GM12892 (cell line): ENCODE results near the gene SYN1.

Experiments
- DNase-seq: peaks from one replicate; pipeline ENCODE4 v3.0.0; 2011; ENCODE audit not compliant: insufficient read length
- FAIRE-seq: peaks from 2 replicates; lab custom pipeline; 2011; peaks lifted over from hg19 to GRCh38; lab: Jason Lieb, UNC
- POLR2A ChIP-seq: IDR thresholded peaks from 2 replicates; pipeline ENCODE4 v1.6.1; 2011; ENCODE audit warnings: low read depth, low read length, control low read depth
- POLR2AphosphoS5 ChIP-seq: IDR thresholded peaks from 2 replicates; pipeline ENCODE4 v1.6.1; 2011; ENCODE audit warnings: low read depth, low read length, control low read depth
- TAF1 ChIP-seq: IDR thresholded peaks from 2 replicates; pipeline ENCODE4 v1.6.1; 2011; ENCODE audit warnings: low read depth, mild to moderate bottlenecking, control low read depth, low read length, borderline replicate concordance

Gene SYN1

GRCh38 chrX:47576021-47576898 is 43.4 kb downstream of the SYN1 start:
- DNase-seq (no peak), FAIRE-seq (no peak)
- TF ChIP-seq POLR2A: no peak
- TF ChIP-seq POLR2AphosphoS5: no peak
- TF ChIP-seq TAF1: no peak

- DNase-seq (no peak), FAIRE-seq (no peak)
- TF ChIP-seq TAF1 (no peak), POLR2AphosphoS5 (no peak), POLR2A (no peak)
Measured at GRCh38 chrX:47574547-47575301, 44.9 kb downstream of the SYN1 start.

- no peak for DNase-seq
- FAIRE-seq: no peak
- TF ChIP-seq TAF1: no peak
- no peak for TF ChIP-seq POLR2AphosphoS5
- no peak for TF ChIP-seq POLR2A
Measured at GRCh38 chrX:47574076-47574546, 45.5 kb downstream of the SYN1 start.

GRCh38 chrX:47573341-47574075 is 46.1 kb downstream of the SYN1 start:
- DNase-seq (no peak), FAIRE-seq (no peak)
- TF ChIP-seq POLR2A: no peak

GRCh38 chrX:47572773-47573340 is 46.8 kb downstream of the SYN1 start:
- FAIRE-seq (no peak), DNase-seq (no peak)
- TF ChIP-seq POLR2A (no peak), POLR2AphosphoS5 (no peak; the same call in 1 of the 2 replicates), TAF1 (no peak)

GRCh38 chrX:47571896-47572295 is 47.8 kb downstream of the SYN1 start:
- FAIRE-seq: no peak

GRCh38 chrX:47571215-47571614 is 48.4 kb downstream of the SYN1 start:
- no peak for DNase-seq
- TF ChIP-seq TAF1 (no peak), POLR2AphosphoS5 (0 out of 2 replicates have a peak, but pooled peaks have one; percentile 10), POLR2A (no peak)
- no peak for FAIRE-seq

More at GRCh38 chrX:47571896-47572295, 47.8 kb downstream of the SYN1 start:
- no peak for DNase-seq
- TF ChIP-seq POLR2A (no peak), TAF1 (no peak), POLR2AphosphoS5 (no peak)

GRCh38 chrX:47570794-47571193 is 48.9 kb downstream of the SYN1 start:
- TF ChIP-seq TAF1: no peak
- no peak for TF ChIP-seq POLR2AphosphoS5
- no peak for TF ChIP-seq POLR2A
- DNase-seq (no peak), FAIRE-seq (no peak)

GRCh38 chrX:47568656-47569295 is 50.9 kb downstream of the SYN1 start:
- no peak for FAIRE-seq
- DNase-seq: no peak
- TF ChIP-seq POLR2A: no peak

GRCh38 chrX:47566841-47567240 is 52.8 kb downstream of the SYN1 start:
- DNase-seq (no peak), FAIRE-seq (peak; percentile 42)
- no peak for TF ChIP-seq POLR2AphosphoS5
- TF ChIP-seq POLR2A: no peak; the same call in 1 of the 2 replicates
- no peak for TF ChIP-seq TAF1
